GM19099 (cell line): ENCODE results near the gene TMEM88.

Experiments
- POLR2A ChIP-seq: IDR thresholded peaks from 3 replicates; pipeline ENCODE4 v1.6.1; 2011; ENCODE audit warnings: low read depth; ENCODE audit not compliant: insufficient read length; ENCODE audit errors: extremely low read depth

TMEM88 gene

GRCh38 chr17:7824021-7824924 lies 30.6 kb upstream of the TMEM88 start:
- TF ChIP-seq POLR2A, result no peak

- TF ChIP-seq POLR2A, result no peak
Measured at GRCh38 chr17:7825206-7825990, 29.5 kb upstream of the TMEM88 start.

GRCh38 chr17:7830616-7831015 lies 24.2 kb upstream of the TMEM88 start:
- no peak for TF ChIP-seq POLR2A

- no peak for TF ChIP-seq POLR2A
Measured at GRCh38 chr17:7831233-7831632, 23.6 kb upstream of the TMEM88 start.

GRCh38 chr17:7832431-7832830 lies 22.4 kb upstream of the TMEM88 start:
- no peak for TF ChIP-seq POLR2A

- TF ChIP-seq POLR2A, result no peak
Measured at GRCh38 chr17:7833011-7833794, 21.7 kb upstream of the TMEM88 start.

- TF ChIP-seq POLR2A, result no peak
Measured at GRCh38 chr17:7833795-7834541, 20.9 kb upstream of the TMEM88 start, which contains the start of gene KDM6B. Gene KDM6B, plus strand, starts transcription at chr17:7834217. Its CDS starts 11,338 bp downstream, at chr17:7845555.

- TF ChIP-seq POLR2A, result no peak
Measured at GRCh38 chr17:7834542-7834956, 20.3 kb upstream of the TMEM88 start.

GRCh38 chr17:7834957-7835813 lies 19.7 kb upstream of the TMEM88 start:
- TF ChIP-seq POLR2A, result no peak

- peak; percentile 43 for TF ChIP-seq POLR2A
Measured at GRCh38 chr17:7835814-7836595, 18.9 kb upstream of the TMEM88 start.

GRCh38 chr17:7836596-7837407 lies 18.1 kb upstream of the TMEM88 start:
- TF ChIP-seq POLR2A, result no peak
